T-cell (primary cell): ENCODE results near the gene C1orf174. TPM values are rescaled to one million over a fixed set of nuclear protein-coding genes. Genes with fewer than 3 reads are reported as not detected.

Experiments used
- ATAC-seq, 4 experiments: fragments of 200-7000 bp in 3 of 4; fragments of 150-1000 bp in 1 of 4; cut with Tn5 transposase; replicated peaks in 1 of 4; 1 replicate in 3 of 4; 2 replicates in 1 of 4; pipeline ENCODE4 v1.10.0; 2021; ENCODE audit warnings: moderate library complexity in 3 of 4, mild to moderate bottlenecking in 2 of 4, moderate number of reproducible peaks in 1 of 4
- CTCF ChIA-PET, 2 donors: fragments of 300-600 bp; sonication (Branson Sonifier 250); formaldehyde crosslinking; loops; one replicate each; lab custom pipeline; 2022; ENCODE audit warnings: antibody characterized with exemption in 2 of 2; lab: Charles Lee
- POLR2A ChIA-PET, 2 donors: fragments of 300-600 bp; sonication (Branson Sonifier 250); formaldehyde crosslinking; loops; one replicate each; lab custom pipeline; 2022; ENCODE audit warnings: antibody characterized with exemption in 2 of 2; lab: Charles Lee
- DNase-seq, 35 experiments: peaks; one replicate each; pipeline versions ENCODE4 v3.0.0 to v3.0.0-alpha.2; 2013 to 2023
- H3K27ac ChIP-seq: one replicate; pipeline ENCODE4 v1.5.1; 2013; ENCODE audit warnings: low read length
- H3K27me3 ChIP-seq, 2 experiments: replicated peaks in 1 of 2; 1 replicate in 1 of 2; 2 replicates in 1 of 2; pipeline versions ENCODE4 v1.6.1 to v1.7.0; 2013; ENCODE audit warnings: low read length in 1 of 2, mixed read lengths in 1 of 2; ENCODE audit not compliant: control insufficient read depth in 2 of 2, insufficient read depth in 2 of 2; ENCODE audit errors: extremely low read depth in 1 of 2
- H3K36me3 ChIP-seq, 2 donors: 1 replicate in 1 of 2; 2 replicates in 1 of 2; pipeline versions ENCODE4 v1.6.1 to v1.7.0; 2013; ENCODE audit warnings: low read length in 1 of 2; ENCODE audit not compliant: control insufficient read depth in 2 of 2, insufficient read depth in 1 of 2; ENCODE audit errors: extremely low read depth in 1 of 2
- H3K4me1 ChIP-seq, 2 experiments: 1 replicate in 1 of 2; 2 replicates in 1 of 2; pipeline versions ENCODE4 v1.6.1 to v1.7.0; 2013; ENCODE audit warnings: low read length in 2 of 2, mixed read lengths in 1 of 2; ENCODE audit not compliant: insufficient read depth in 2 of 2, control insufficient read depth in 1 of 2; ENCODE audit errors: extremely low read depth in 1 of 2
- H3K4me3 ChIP-seq, 2 donors: 1 replicate in 1 of 2; 2 replicates in 1 of 2; pipeline versions ENCODE4 v1.5.1 to v1.7.0; 2013; ENCODE audit warnings: mild to moderate bottlenecking in 2 of 2, low read length in 1 of 2, moderate library complexity in 1 of 2; ENCODE audit not compliant: control insufficient read depth in 1 of 2; ENCODE audit errors: extremely low read depth in 1 of 2
- H3K9me3 ChIP-seq: 2 replicates; pipeline ENCODE4 v1.7.0; 2013
- H3K27ac Mint-ChIP-seq, 2 donors: one replicate each; pipeline ENCODE4 v1.8.0; 2020 to 2021; ENCODE audit warnings: mild to moderate bottlenecking in 2 of 2, mixed read lengths in 2 of 2
- H3K27me3 Mint-ChIP-seq, 2 donors: one replicate each; pipeline ENCODE4 v1.8.0; 2021 to 2022; ENCODE audit warnings: mixed read lengths in 2 of 2
- H3K36me3 Mint-ChIP-seq: one replicate; pipeline ENCODE4 v1.8.0; 2021; ENCODE audit warnings: mixed read lengths
- H3K4me1 Mint-ChIP-seq, 3 donors: one replicate each; pipeline ENCODE4 v1.8.0; 2020 to 2022; ENCODE audit warnings: mixed read lengths in 3 of 3, mild to moderate bottlenecking in 1 of 3
- H3K4me3 Mint-ChIP-seq, 3 donors: one replicate each; pipeline ENCODE4 v1.8.0; 2020 to 2022; ENCODE audit warnings: mild to moderate bottlenecking in 3 of 3, mixed read lengths in 3 of 3, moderate library complexity in 3 of 3
- H3K9me3 Mint-ChIP-seq, 3 donors: one replicate each; pipeline ENCODE4 v1.8.0; 2020 to 2022; ENCODE audit warnings: mixed read lengths in 3 of 3
- WGBS: methylation state at CpG from one replicate; pipeline ENCODE4 v1.1.5; 2013; ENCODE audit warnings: missing lambda C conversion rate; ENCODE audit not compliant: insufficient coverage; 5-methylcytosine and 5-hydroxymethylcytosine counted together
- total RNA-seq, 35 experiments: library from RNA in 6 of 35; stranded (reverse) in 6 of 35; fragments of 120-200 nt in 1 of 35; gene quantifications; one replicate each; pipeline versions ENCODE4 v1.2.1 to v1.2.4 and lab custom pipeline; 2013 to 2026

C1orf174 gene
- total RNA-seq, 5 donors from 2014 or later (not counting 1 experiment from before 2014, with no cell fraction given), result 15.7 to 34.7 (median 33.4) TPM

- ATAC-seq, result peak in 2 of 4 experiments; percentile 76 to 79
- H3K27ac Mint-ChIP-seq, result peak overlapping the region; percentile 2 to 46
- CTCF ChIA-PET, result no interaction called here
- POLR2A ChIA-PET, result no interaction called here
- H3K36me3 Mint-ChIP-seq, result peaks cover 46% of the 10 kb centered on the region
- no peaks in the 10 kb centered on the region for H3K27me3 Mint-ChIP-seq
- no peak overlapping the region for H3K4me3 ChIP-seq
- peaks cover 0 to 5% (median 4%) of the 10 kb centered on the region in 3 donors for H3K9me3 Mint-ChIP-seq
- H3K9me3 ChIP-seq, result no peaks in the 10 kb centered on the region
- H3K4me1 Mint-ChIP-seq, result peaks cover 3 to 12% (median 9%) of the 10 kb centered on the region in 3 donors
- no peak overlapping the region for H3K4me3 Mint-ChIP-seq
- no peaks in the 10 kb centered on the region for H3K27me3 ChIP-seq
- DNase-seq, result peak in 10 of 35 experiments; percentile 15 to 65 (median 33)
- H3K27ac ChIP-seq, result peak overlapping the region; percentile 54
- WGBS, result 87% methylated on average over 13 of the region's 18 CpGs
- H3K4me1 ChIP-seq, result peaks cover 0 to 18% of the 10 kb centered on the region in 2 experiments
- peaks cover 5 to 51% of the 10 kb centered on the region in 2 donors for H3K36me3 ChIP-seq
Measured at GRCh38 chr1:3883194-3883925, 16.7 kb downstream of the C1orf174 start.

- Mint-ChIP-seq H3K9me3 (peaks cover 0 to 5% (median 4%) of the 10 kb centered on the region in 3 donors), H3K27ac (peak overlapping the region in 1 of 2 donors; percentile 48), H3K4me1 (peaks cover 3 to 12% (median 6%) of the 10 kb centered on the region in 3 donors), H3K36me3 (peaks cover 44% of the 10 kb centered on the region), H3K4me3 (no peak overlapping the region), H3K27me3 (no peaks in the 10 kb centered on the region)
- Histone ChIP-seq H3K36me3 (peaks cover 5 to 40% of the 10 kb centered on the region in 2 donors), H3K4me3 (no peak overlapping the region), H3K4me1 (peaks cover 0 to 15% of the 10 kb centered on the region in 2 experiments), H3K27me3 (no peaks in the 10 kb centered on the region), H3K27ac (no peak overlapping the region), H3K9me3 (no peaks in the 10 kb centered on the region)
- WGBS, result 55% methylated on average over 2 of the region's 5 CpGs
- ChIA-PET POLR2A (no interaction called here), CTCF (no interaction called here)
- DNase-seq (peak in 1 of 35 experiments; percentile 18), ATAC-seq (peak in 3 of 4 experiments; percentile 20 to 42 (median 32))
Measured at GRCh38 chr1:3881193-3881480, 18.9 kb downstream of the C1orf174 start.

GRCh38 chr1:3880429-3881192 is 19.5 kb downstream of the C1orf174 start:
- no peaks in the 10 kb centered on the region for H3K27me3 ChIP-seq
- H3K27ac Mint-ChIP-seq, result no peak overlapping the region
- H3K4me3 Mint-ChIP-seq, result no peak overlapping the region
- H3K4me1 Mint-ChIP-seq, result peaks cover 3 to 12% (median 6%) of the 10 kb centered on the region in 3 donors
- H3K4me3 ChIP-seq, result no peak overlapping the region
- peaks cover 5 to 37% of the 10 kb centered on the region in 2 donors for H3K36me3 ChIP-seq
- no peaks in the 10 kb centered on the region for H3K27me3 Mint-ChIP-seq
- peaks cover 0 to 5% (median 4%) of the 10 kb centered on the region in 3 donors for H3K9me3 Mint-ChIP-seq
- no peaks in the 10 kb centered on the region for H3K9me3 ChIP-seq
- DNase-seq (no peak), ATAC-seq (no peak)
- CTCF ChIA-PET, result no interaction called here
- no peak overlapping the region for H3K27ac ChIP-seq
- H3K36me3 Mint-ChIP-seq, result peaks cover 50% of the 10 kb centered on the region
- 85% methylated on average over 18 of the region's 20 CpGs for WGBS
- peaks cover 0 to 15% of the 10 kb centered on the region in 2 experiments for H3K4me1 ChIP-seq
- POLR2A ChIA-PET, result no interaction called here

GRCh38 chr1:3879787-3880428 is 20.2 kb downstream of the C1orf174 start:
- H3K27me3 ChIP-seq, result no peaks in the 10 kb centered on the region
- ChIA-PET POLR2A (no interaction called here), CTCF (interaction anchor here in 1 of 2 donors (0.7 kb wide), 1 partner anchor 23 kb away, joined by 4 read pairs; the partner anchor contains the start of genes CEP104 and DFFB)
- H3K9me3 ChIP-seq, result no peaks in the 10 kb centered on the region
- peaks cover 52% of the 10 kb centered on the region for H3K36me3 Mint-ChIP-seq
- H3K27me3 Mint-ChIP-seq, result no peaks in the 10 kb centered on the region
- WGBS, result 97% methylated on average over 6 of the region's 9 CpGs
- no peak overlapping the region for H3K27ac ChIP-seq
- no peak for ATAC-seq
- no peak overlapping the region for H3K4me3 ChIP-seq
- DNase-seq, result no peak
- peaks cover 0 to 5% (median 4%) of the 10 kb centered on the region in 3 donors for H3K9me3 Mint-ChIP-seq
- H3K4me1 Mint-ChIP-seq, result peaks cover 3 to 12% (median 6%) of the 10 kb centered on the region in 3 donors
- peaks cover 5 to 39% of the 10 kb centered on the region in 2 donors for H3K36me3 ChIP-seq
- H3K4me1 ChIP-seq, result peaks cover 0 to 15% of the 10 kb centered on the region in 2 experiments
- H3K27ac Mint-ChIP-seq, result no peak overlapping the region
- H3K4me3 Mint-ChIP-seq, result no peak overlapping the region

DNA sequence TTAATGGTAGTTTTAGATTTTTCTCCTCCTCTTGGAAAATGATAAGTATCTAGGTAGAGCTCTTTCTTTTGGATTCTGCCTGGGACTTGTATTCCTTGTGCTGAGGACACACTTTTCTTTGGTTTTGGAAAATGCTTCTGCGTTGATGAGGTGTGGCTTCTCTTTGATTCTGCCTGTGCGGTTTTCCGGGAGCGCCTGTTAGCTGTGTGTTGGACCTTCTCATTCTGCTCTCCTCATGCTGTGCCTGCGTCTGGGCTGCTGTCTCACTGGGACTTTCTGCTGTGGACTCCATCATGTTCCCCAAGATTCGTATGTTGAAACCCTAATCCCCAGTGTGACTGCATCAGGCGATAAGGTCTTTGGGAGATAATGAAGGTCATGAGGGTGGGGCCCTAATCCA is 21.0 kb downstream of the C1orf174 start:
- no peak overlapping the region for H3K27ac ChIP-seq
- Mint-ChIP-seq H3K9me3 (peaks cover 0 to 5% (median 4%) of the 10 kb centered on the region in 3 donors), H3K27me3 (no peaks in the 10 kb centered on the region), H3K27ac (no peak overlapping the region), H3K4me3 (no peak overlapping the region), H3K4me1 (peaks cover 3 to 12% (median 6%) of the 10 kb centered on the region in 3 donors), H3K36me3 (peaks cover 44% of the 10 kb centered on the region)
- 96% methylated on average over 5 of the region's 7 CpGs for WGBS
- no peak for ATAC-seq
- peaks cover 3 to 36% of the 10 kb centered on the region in 2 donors for H3K36me3 ChIP-seq
- POLR2A ChIA-PET, result no interaction called here
- DNase-seq, result no peak
- H3K4me1 ChIP-seq, result peaks cover 0 to 14% of the 10 kb centered on the region in 2 experiments
- no peaks in the 10 kb centered on the region for H3K9me3 ChIP-seq
- CTCF ChIA-PET, result interaction anchor here in 1 of 2 donors (0.6 kb wide), 1 partner anchor 83 kb away, joined by 5 read pairs; no protein-coding TSS in a partner anchor
- no peak overlapping the region for H3K4me3 ChIP-seq
- H3K27me3 ChIP-seq, result no peaks in the 10 kb centered on the region

DNA sequence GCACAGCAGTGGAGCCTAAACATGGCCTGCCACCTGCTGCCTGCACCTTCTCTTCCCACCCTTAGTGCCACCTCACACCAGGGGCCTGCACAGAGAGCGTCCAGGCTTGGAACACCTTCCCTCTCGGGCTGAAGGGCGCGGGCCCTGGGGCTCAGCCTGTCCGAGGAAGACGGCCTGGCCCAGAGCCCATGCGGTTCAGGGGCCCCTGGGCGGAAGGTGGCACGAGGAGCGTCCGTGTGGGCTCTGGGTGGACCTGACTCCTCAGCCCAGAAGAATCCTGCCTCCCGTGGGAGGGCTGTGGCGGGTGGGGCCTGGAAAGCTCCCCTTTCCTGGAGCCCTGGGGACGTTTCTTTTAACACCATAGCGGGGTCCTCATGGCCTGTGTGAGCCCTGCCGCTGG is 23.4 kb downstream of the C1orf174 start:
- Histone ChIP-seq H3K27ac (no peak overlapping the region), H3K4me3 (no peak overlapping the region), H3K4me1 (peaks cover 0 to 3% of the 10 kb centered on the region in 2 experiments), H3K27me3 (no peaks in the 10 kb centered on the region), H3K9me3 (no peaks in the 10 kb centered on the region), H3K36me3 (peaks cover 10 to 50% of the 10 kb centered on the region in 2 donors)
- peaks cover 47% of the 10 kb centered on the region for H3K36me3 Mint-ChIP-seq
- CTCF ChIA-PET, result no interaction called here
- H3K9me3 Mint-ChIP-seq, result peaks cover 0 to 5% (median 4%) of the 10 kb centered on the region in 3 donors
- H3K4me1 Mint-ChIP-seq, result peaks cover 0 to 12% (median 3%) of the 10 kb centered on the region in 3 donors
- H3K27ac Mint-ChIP-seq, result no peak overlapping the region
- 97% methylated on average over 12 of the region's 16 CpGs for WGBS
- no peaks in the 10 kb centered on the region for H3K27me3 Mint-ChIP-seq
- no peak for ATAC-seq
- no peak for DNase-seq
- H3K4me3 Mint-ChIP-seq, result no peak overlapping the region
- POLR2A ChIA-PET, result no interaction called here
